WTC11 (cell line): Measurements from ENCODE around the gene IL36G. TPM values are rescaled to one million over a fixed set of nuclear protein-coding genes. Genes with fewer than 3 reads are reported as not detected.

Experiments used
- ATAC-seq: fragments of 200-7000 bp; cut with Tn5 transposase; 2 replicates; pipeline ENCODE4 v1.10.0; 2021; ENCODE audit warnings: mild to moderate bottlenecking, moderate library complexity
- CTCF ChIA-PET: fragments of 300-600 bp; sonication (Branson Sonifier 250); formaldehyde crosslinking; loops from one replicate; lab custom pipeline; 2021; ENCODE audit warnings: antibody characterized with exemption; lab: Charles Lee
- POLR2A ChIA-PET: fragments of 350-600 bp; sonication (Branson Sonifier 250); formaldehyde crosslinking; loops from one replicate; lab custom pipeline; 2021; ENCODE audit warnings: antibody characterized with exemption; lab: Charles Lee
- DNase-seq: peaks from one replicate; pipeline ENCODE4 v3.0.0; 2021; ENCODE audit warnings: low spot score
- H3K27ac Mint-ChIP-seq: 2 replicates; pipeline ENCODE4 v1.8.0; 2021; ENCODE audit warnings: mixed read lengths
- H3K27me3 Mint-ChIP-seq: 2 replicates; pipeline ENCODE4 v1.8.0; 2021; ENCODE audit warnings: low read depth, mild to moderate bottlenecking, moderate library complexity, mixed read lengths
- H3K36me3 Mint-ChIP-seq: 2 replicates; pipeline ENCODE4 v1.8.0; 2021; ENCODE audit warnings: mixed read lengths
- H3K4me1 Mint-ChIP-seq: 2 replicates; pipeline ENCODE4 v1.8.0; 2022; ENCODE audit warnings: mixed read lengths
- H3K4me3 Mint-ChIP-seq: 2 replicates; pipeline ENCODE4 v1.8.0; 2021; ENCODE audit warnings: mild to moderate bottlenecking, moderate library complexity, mixed read lengths
- H3K9me3 Mint-ChIP-seq: 2 replicates; pipeline ENCODE4 v1.8.0; 2021; ENCODE audit warnings: mixed read lengths
- CREM ChIP-seq: sonication (generic); formaldehyde crosslinking; IDR thresholded peaks from 2 replicates; pipeline ENCODE4 v1.8.1; 2022; ENCODE audit warnings: mild to moderate bottlenecking, missing genetic modification reagents, moderate library complexity
- ELF4 ChIP-seq: sonication (generic); formaldehyde crosslinking; IDR thresholded peaks from 2 replicates; pipeline ENCODE4 v1.8.1; 2022; ENCODE audit warnings: low read depth, mild to moderate bottlenecking, moderate library complexity, missing genetic modification reagents
- ETV6 ChIP-seq: sonication (generic); formaldehyde crosslinking; IDR thresholded peaks from 2 replicates; pipeline ENCODE4 v1.8.1; 2022; ENCODE audit warnings: mild to moderate bottlenecking, missing genetic modification reagents
- FOXP1 ChIP-seq: sonication (generic); formaldehyde crosslinking; IDR thresholded peaks from 2 replicates; pipeline ENCODE4 v1.8.0; 2022; ENCODE audit warnings: missing genetic modification reagents, mild to moderate bottlenecking, moderate library complexity, borderline replicate concordance
- HMGA2 ChIP-seq: fragments of 250-450 bp; sonication (Bioruptor Pico); IDR thresholded peaks from 2 replicates; pipeline ENCODE4 v1.4.0; 2021; ENCODE audit warnings: mild to moderate bottlenecking, moderate library complexity
- HMGXB4 ChIP-seq: sonication (generic); formaldehyde crosslinking; IDR thresholded peaks from 2 replicates; pipeline ENCODE4 v1.8.1; 2023; ENCODE audit warnings: mild to moderate bottlenecking, moderate library complexity, missing genetic modification reagents
- MXD4 ChIP-seq: fragments of 250-450 bp; sonication (Bioruptor Pico); IDR thresholded peaks from 2 replicates; pipeline ENCODE4 v1.8.0; 2021; ENCODE audit warnings: mild to moderate bottlenecking, moderate library complexity, borderline replicate concordance
- MYBL2 ChIP-seq: sonication (generic); formaldehyde crosslinking; IDR thresholded peaks from 2 replicates; pipeline ENCODE4 v1.8.1; 2023; ENCODE audit warnings: mild to moderate bottlenecking, moderate library complexity, missing genetic modification reagents
- NFE2L1 ChIP-seq: sonication (generic); formaldehyde crosslinking; IDR thresholded peaks from 2 replicates; pipeline ENCODE4 v1.8.1; 2023; ENCODE audit warnings: missing genetic modification reagents
- NR1H2 ChIP-seq: sonication (generic); formaldehyde crosslinking; IDR thresholded peaks from 2 replicates; pipeline ENCODE4 v1.9.0; 2021; ENCODE audit warnings: mild to moderate bottlenecking, moderate library complexity, missing genetic modification reagents
- NR3C1 ChIP-seq: sonication (generic); formaldehyde crosslinking; conservative IDR thresholded peaks from 2 replicates; pipeline ENCODE4 v1.8.1; 2023; ENCODE audit warnings: low read depth, mild to moderate bottlenecking, missing genetic modification reagents
- SP1 ChIP-seq: sonication (generic); formaldehyde crosslinking; conservative IDR thresholded peaks from 2 replicates; pipeline ENCODE4 v1.8.1; 2022; ENCODE audit warnings: missing genetic modification reagents
- TEAD1 ChIP-seq: sonication (generic); formaldehyde crosslinking; IDR thresholded peaks from 2 replicates; pipeline ENCODE4 v1.8.0; 2022; ENCODE audit warnings: mild to moderate bottlenecking, missing genetic modification reagents
- TEAD4 ChIP-seq: sonication (generic); formaldehyde crosslinking; IDR thresholded peaks from 2 replicates; pipeline ENCODE4 v1.8.0; 2022; ENCODE audit warnings: mild to moderate bottlenecking, missing genetic modification reagents
- ZBTB21 ChIP-seq: sonication (generic); formaldehyde crosslinking; IDR thresholded peaks from 2 replicates; pipeline ENCODE4 v1.8.1; 2023; ENCODE audit warnings: mild to moderate bottlenecking, missing genetic modification reagents, borderline replicate concordance
- ZNF219 ChIP-seq: sonication (generic); formaldehyde crosslinking; IDR thresholded peaks from 2 replicates; pipeline ENCODE4 v1.8.0; 2023; ENCODE audit warnings: missing genetic modification reagents, mild to moderate bottlenecking, borderline replicate concordance
- ZNF671 ChIP-seq: fragments of 250-450 bp; sonication (Bioruptor Pico); IDR thresholded peaks from 2 replicates; pipeline ENCODE4 v1.8.0; 2021; ENCODE audit warnings: mild to moderate bottlenecking
- ZSCAN18 ChIP-seq: fragments of 250-450 bp; sonication (Bioruptor Pico); IDR thresholded peaks from 2 replicates; pipeline ENCODE4 v2.1.2; 2022; ENCODE audit warnings: mild to moderate bottlenecking, moderate library complexity
- total RNA-seq: library from RNA; stranded (reverse); gene quantifications from 3 replicates; pipeline ENCODE4 v1.2.3, GENCODE V29; 2021
- TF ChIP-seq, protein P1 (sequence below): sonication (generic); formaldehyde crosslinking; conservative IDR thresholded peaks from 2 replicates; pipeline ENCODE4 v1.8.1; 2023; ENCODE audit warnings: mild to moderate bottlenecking, low read depth, missing genetic modification reagents, moderate library complexity
- TF ChIP-seq, protein P2 (sequence below): sonication (generic); formaldehyde crosslinking; IDR thresholded peaks from 2 replicates; pipeline ENCODE4 v1.8.0; 2022; ENCODE audit warnings: mild to moderate bottlenecking, missing genetic modification reagents
- TF ChIP-seq, protein P3 (sequence below): sonication (generic); formaldehyde crosslinking; IDR thresholded peaks from 2 replicates; pipeline ENCODE4 v1.8.1; 2022; ENCODE audit warnings: mild to moderate bottlenecking, moderate library complexity, missing genetic modification reagents
- TF ChIP-seq, protein P4 (sequence below): sonication (generic); formaldehyde crosslinking; IDR thresholded peaks from 2 replicates; pipeline ENCODE4 v1.8.1; 2022; ENCODE audit warnings: low read depth, mild to moderate bottlenecking, moderate library complexity, missing genetic modification reagents, borderline replicate concordance
- TF ChIP-seq, protein P5 (sequence below): fragments of 250-450 bp; sonication (Bioruptor Pico); IDR thresholded peaks from 2 replicates; pipeline ENCODE4 v1.8.0; 2021; ENCODE audit warnings: mild to moderate bottlenecking

Gene IL36G
- total RNA-seq, 1 experiment from 2014 or later: not detected

- no peak for DNase-seq
- POLR2A ChIA-PET: no interaction called here
- H3K27me3 Mint-ChIP-seq: peaks cover 50% of the 10 kb centered on the region
- no peaks in the 10 kb centered on the region for H3K4me1 Mint-ChIP-seq
- H3K36me3 Mint-ChIP-seq: no peaks in the 10 kb centered on the region; the same call in 1 of the 2 replicates
- H3K27ac Mint-ChIP-seq: no peak overlapping the region
- no peak for ATAC-seq
- TF ChIP-seq HMGXB4 (CRISPR knock-in tag) (no peak), HMGA2 (CRISPR knock-in tag) (no peak), ZNF219 (CRISPR knock-in tag) (no peak), MXD4 (CRISPR knock-in tag) (no peak), CREM (no peak), FOXP1 (no peak), ELF4 (no peak), MYBL2 (CRISPR knock-in tag) (no peak), ZNF671 (CRISPR knock-in tag) (no peak), ZBTB21 (CRISPR knock-in tag) (no peak), NR3C1 (CRISPR knock-in tag) (no peak), NR1H2 (no peak), SP1 (CRISPR knock-in tag) (no peak), NFE2L1 (no peak), ZSCAN18 (CRISPR knock-in tag) (no peak)
- TF ChIP-seq, protein P1, sequence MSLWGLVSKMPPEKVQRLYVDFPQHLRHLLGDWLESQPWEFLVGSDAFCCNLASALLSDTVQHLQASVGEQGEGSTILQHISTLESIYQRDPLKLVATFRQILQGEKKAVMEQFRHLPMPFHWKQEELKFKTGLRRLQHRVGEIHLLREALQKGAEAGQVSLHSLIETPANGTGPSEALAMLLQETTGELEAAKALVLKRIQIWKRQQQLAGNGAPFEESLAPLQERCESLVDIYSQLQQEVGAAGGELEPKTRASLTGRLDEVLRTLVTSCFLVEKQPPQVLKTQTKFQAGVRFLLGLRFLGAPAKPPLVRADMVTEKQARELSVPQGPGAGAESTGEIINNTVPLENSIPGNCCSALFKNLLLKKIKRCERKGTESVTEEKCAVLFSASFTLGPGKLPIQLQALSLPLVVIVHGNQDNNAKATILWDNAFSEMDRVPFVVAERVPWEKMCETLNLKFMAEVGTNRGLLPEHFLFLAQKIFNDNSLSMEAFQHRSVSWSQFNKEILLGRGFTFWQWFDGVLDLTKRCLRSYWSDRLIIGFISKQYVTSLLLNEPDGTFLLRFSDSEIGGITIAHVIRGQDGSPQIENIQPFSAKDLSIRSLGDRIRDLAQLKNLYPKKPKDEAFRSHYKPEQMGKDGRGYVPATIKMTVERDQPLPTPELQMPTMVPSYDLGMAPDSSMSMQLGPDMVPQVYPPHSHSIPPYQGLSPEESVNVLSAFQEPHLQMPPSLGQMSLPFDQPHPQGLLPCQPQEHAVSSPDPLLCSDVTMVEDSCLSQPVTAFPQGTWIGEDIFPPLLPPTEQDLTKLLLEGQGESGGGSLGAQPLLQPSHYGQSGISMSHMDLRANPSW (CRISPR knock-in tag): no peak
- TF ChIP-seq, protein P2, sequence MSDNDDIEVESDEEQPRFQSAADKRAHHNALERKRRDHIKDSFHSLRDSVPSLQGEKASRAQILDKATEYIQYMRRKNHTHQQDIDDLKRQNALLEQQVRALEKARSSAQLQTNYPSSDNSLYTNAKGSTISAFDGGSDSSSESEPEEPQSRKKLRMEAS (CRISPR knock-in tag): no peak
- H3K9me3 Mint-ChIP-seq: peaks cover 47% of the 10 kb centered on the region
- H3K4me3 Mint-ChIP-seq: no peak overlapping the region
- CTCF ChIA-PET: no interaction called here
These were observed 36.3 kb downstream of the IL36G start for GRCh38 chr2:113014067-113014466.

- ChIA-PET CTCF (interaction anchor here (1.7 kb wide), 1 partner anchor 65 kb away, joined by 3 read pairs; no protein-coding TSS in a partner anchor), POLR2A (no interaction called here)
- DNase-seq: no peak
- Mint-ChIP-seq H3K9me3 (peaks cover 56% of the 10 kb centered on the region), H3K4me1 (no peaks in the 10 kb centered on the region), H3K27ac (no peak overlapping the region), H3K36me3 (no peaks in the 10 kb centered on the region; the same call in 1 of the 2 replicates), H3K4me3 (no peak overlapping the region), H3K27me3 (peaks cover 57% of the 10 kb centered on the region)
- no peak for TF ChIP-seq MYBL2 (CRISPR knock-in tag)
- no peak for ATAC-seq
These were observed 37.2 kb downstream of the IL36G start for GRCh38 chr2:113015042-113015441.

DNA sequence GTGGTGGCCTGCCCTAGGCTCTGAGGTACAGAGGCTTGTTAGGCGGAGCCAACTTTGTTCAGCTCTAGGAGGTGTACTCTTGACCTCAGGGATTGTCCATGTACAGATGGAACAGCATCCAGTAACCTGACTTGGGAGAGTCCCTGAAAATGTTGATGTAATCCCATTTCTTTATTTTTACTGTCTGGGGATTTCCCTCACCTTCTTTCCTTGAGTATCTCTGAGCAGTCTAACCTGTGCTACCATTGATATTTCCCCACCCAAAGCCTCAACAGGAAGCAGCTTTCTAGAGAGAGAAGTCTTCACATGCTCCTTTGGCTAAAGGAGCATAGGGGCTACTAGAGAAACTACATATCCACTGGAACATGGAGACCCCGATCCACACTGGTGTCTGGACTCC, 37.8 kb downstream of the IL36G start:
- H3K27ac Mint-ChIP-seq: no peak overlapping the region
- no peaks in the 10 kb centered on the region; the same call in 1 of the 2 replicates for H3K36me3 Mint-ChIP-seq
- DNase-seq (no peak), ATAC-seq (no peak)
- H3K4me3 Mint-ChIP-seq: no peak overlapping the region
- ChIA-PET CTCF (interaction anchor here (1.7 kb wide), 1 partner anchor 65 kb away, joined by 3 read pairs; no protein-coding TSS in a partner anchor), POLR2A (interaction anchor here (0.7 kb wide), 1 partner anchor 12 kb away, joined by 3 read pairs; no protein-coding TSS in a partner anchor)
- peaks cover 56% of the 10 kb centered on the region for H3K9me3 Mint-ChIP-seq
- H3K4me1 Mint-ChIP-seq: no peaks in the 10 kb centered on the region
- peaks cover 55% of the 10 kb centered on the region for H3K27me3 Mint-ChIP-seq
- TF ChIP-seq, protein P3, sequence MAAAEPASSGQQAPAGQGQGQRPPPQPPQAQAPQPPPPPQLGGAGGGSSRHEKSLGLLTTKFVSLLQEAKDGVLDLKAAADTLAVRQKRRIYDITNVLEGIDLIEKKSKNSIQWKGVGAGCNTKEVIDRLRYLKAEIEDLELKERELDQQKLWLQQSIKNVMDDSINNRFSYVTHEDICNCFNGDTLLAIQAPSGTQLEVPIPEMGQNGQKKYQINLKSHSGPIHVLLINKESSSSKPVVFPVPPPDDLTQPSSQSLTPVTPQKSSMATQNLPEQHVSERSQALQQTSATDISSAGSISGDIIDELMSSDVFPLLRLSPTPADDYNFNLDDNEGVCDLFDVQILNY (CRISPR knock-in tag): no peak
- TF ChIP-seq TEAD4 (CRISPR knock-in tag): no peak
- TF ChIP-seq ETV6 (CRISPR knock-in tag): no peak
- TF ChIP-seq, protein P4, sequence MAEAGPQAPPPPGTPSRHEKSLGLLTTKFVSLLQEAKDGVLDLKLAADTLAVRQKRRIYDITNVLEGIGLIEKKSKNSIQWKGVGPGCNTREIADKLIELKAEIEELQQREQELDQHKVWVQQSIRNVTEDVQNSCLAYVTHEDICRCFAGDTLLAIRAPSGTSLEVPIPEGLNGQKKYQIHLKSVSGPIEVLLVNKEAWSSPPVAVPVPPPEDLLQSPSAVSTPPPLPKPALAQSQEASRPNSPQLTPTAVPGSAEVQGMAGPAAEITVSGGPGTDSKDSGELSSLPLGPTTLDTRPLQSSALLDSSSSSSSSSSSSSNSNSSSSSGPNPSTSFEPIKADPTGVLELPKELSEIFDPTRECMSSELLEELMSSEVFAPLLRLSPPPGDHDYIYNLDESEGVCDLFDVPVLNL (CRISPR knock-in tag): no peak
- TF ChIP-seq TEAD1 (CRISPR knock-in tag): no peak
- TF ChIP-seq, protein P5, sequence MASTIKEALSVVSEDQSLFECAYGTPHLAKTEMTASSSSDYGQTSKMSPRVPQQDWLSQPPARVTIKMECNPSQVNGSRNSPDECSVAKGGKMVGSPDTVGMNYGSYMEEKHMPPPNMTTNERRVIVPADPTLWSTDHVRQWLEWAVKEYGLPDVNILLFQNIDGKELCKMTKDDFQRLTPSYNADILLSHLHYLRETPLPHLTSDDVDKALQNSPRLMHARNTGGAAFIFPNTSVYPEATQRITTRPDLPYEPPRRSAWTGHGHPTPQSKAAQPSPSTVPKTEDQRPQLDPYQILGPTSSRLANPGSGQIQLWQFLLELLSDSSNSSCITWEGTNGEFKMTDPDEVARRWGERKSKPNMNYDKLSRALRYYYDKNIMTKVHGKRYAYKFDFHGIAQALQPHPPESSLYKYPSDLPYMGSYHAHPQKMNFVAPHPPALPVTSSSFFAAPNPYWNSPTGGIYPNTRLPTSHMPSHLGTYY: no peak
- TF ChIP-seq NR1H2: no peak
